Measurements from ENCODE around the gene KDM6A.

DNA sequence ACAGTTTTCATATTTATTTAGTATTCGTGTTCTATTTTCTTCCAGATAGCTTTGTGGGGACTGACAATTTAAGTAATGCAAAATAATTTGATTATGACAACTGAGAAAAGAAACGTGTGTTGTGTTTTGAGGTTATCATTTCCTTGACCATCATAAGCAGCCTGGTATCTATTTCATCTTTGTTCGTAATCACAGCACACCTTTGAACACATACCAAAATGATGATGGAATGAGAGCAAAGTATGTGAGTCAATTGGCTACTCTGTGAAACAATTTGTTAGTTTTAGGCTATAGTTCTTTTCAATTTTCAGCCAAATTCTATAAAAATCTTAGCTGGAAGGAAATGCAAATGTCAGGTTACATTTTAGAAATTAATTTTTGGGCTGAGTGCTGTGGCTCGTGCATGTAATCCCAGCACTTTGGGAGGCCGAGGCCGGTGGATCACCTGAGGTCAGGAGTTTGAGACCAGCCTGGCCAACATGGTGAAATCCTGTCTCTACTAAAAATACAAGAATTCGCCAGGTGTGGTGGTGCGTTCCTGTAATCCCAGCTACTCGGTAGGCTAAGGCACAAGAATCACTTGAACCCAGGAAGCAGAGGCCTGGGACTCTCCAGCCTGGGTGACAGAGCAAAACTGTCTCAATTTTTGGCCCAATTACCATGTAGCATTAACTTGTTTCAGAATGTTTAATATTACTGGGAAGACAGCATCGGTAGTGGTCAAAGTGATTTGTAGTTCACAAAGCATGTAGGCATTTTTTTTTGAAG is 30.3 kb upstream of the KDM6A start:
- TF ChIP-seq ZFP3 (CRISPR knock-in tag; IDR thresholded peaks at IDR 0.05) (no peak), ZNF8 (CRISPR knock-in tag; IDR thresholded peaks at IDR 0.05) (no peak), ZFP30 (CRISPR knock-in tag; IDR thresholded peaks at IDR 0.05) (no peak), RARB (CRISPR knock-in tag; IDR thresholded peaks at IDR 0.05) (no peak), ARNTL (CRISPR knock-in tag; IDR thresholded peaks at IDR 0.05; ENCODE audit: borderline replicate concordance, low read depth) (no peak)
- TF ChIP-seq, protein P1, sequence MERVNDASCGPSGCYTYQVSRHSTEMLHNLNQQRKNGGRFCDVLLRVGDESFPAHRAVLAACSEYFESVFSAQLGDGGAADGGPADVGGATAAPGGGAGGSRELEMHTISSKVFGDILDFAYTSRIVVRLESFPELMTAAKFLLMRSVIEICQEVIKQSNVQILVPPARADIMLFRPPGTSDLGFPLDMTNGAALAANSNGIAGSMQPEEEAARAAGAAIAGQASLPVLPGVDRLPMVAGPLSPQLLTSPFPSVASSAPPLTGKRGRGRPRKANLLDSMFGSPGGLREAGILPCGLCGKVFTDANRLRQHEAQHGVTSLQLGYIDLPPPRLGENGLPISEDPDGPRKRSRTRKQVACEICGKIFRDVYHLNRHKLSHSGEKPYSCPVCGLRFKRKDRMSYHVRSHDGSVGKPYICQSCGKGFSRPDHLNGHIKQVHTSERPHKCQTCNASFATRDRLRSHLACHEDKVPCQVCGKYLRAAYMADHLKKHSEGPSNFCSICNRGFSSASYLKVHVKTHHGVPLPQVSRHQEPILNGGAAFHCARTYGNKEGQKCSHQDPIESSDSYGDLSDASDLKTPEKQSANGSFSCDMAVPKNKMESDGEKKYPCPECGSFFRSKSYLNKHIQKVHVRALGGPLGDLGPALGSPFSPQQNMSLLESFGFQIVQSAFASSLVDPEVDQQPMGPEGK (CRISPR knock-in tag; IDR thresholded peaks at IDR 0.05; ENCODE audit: borderline replicate concordance): no peak
- TF ChIP-seq, protein P2, sequence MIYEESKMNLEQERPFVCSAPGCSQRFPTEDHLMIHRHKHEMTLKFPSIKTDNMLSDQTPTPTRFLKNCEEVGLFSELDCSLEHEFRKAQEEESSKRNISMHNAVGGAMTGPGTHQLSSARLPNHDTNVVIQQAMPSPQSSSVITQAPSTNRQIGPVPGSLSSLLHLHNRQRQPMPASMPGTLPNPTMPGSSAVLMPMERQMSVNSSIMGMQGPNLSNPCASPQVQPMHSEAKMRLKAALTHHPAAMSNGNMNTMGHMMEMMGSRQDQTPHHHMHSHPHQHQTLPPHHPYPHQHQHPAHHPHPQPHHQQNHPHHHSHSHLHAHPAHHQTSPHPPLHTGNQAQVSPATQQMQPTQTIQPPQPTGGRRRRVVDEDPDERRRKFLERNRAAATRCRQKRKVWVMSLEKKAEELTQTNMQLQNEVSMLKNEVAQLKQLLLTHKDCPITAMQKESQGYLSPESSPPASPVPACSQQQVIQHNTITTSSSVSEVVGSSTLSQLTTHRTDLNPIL (CRISPR knock-in tag; IDR thresholded peaks at IDR 0.05; ENCODE audit: low read depth): no peak

Data from SK-N-SH treated with all-trans-retinoic acid at 6 μM for 48 hours (cell line).